ENCODE measurements around the gene TMED1. TPM values are rescaled to one million over a fixed set of nuclear protein-coding genes. Genes with fewer than 3 reads are reported as not detected.
A peak's percentile ranks its signal among the peaks of the same experiment; 100 is the strongest.

Gene TMED1
- total and polyA plus RNA-seq, 9 of the 15 experiments (the other 6 are each of a cell fraction or from before 2014, with no cell fraction given) = 0.86 to 30.2 (median 23.5) TPM

DNA sequence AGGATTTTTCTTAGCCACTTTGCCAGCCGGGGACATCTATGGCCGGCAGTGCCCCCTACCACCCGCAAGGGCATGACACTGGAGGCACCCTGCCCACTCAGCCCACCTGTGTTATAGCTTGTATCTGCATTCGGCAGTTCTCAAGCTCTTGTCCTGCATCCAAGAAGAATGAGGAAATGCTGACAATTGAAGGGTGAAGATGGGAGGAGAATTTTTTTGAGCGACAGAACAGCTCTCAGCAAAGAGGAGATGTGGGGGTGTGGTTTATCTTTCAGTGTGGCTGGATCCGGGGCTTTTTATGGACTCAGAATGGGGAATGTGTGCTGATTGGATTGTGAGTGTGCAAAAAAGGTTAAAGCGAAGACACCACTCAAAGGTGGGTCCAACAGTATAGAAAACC lies 6.8 kb upstream of the TMED1 start:
- peaks cover 13 to 19% of the 10 kb centered on the region in 2 experiments; a peak in 4 of 5 replicates for H3K4me1 ChIP-seq (replicated peaks in 1 of 2; ENCODE audit: control insufficient read depth in 2 of 2, insufficient read depth in 2 of 2, low read length in 2 of 2)
- DNase-seq (ENCODE audit: extremely low read depth in 1 of 4, low spot score in 3 of 4) = peak in 2 of 4 experiments; percentile 2 to 41
- H3K4me3 ChIP-seq = no peak overlapping the region
- no peaks in the 10 kb centered on the region for H3K9me1 ChIP-seq (ENCODE audit: control insufficient read depth, insufficient read depth, low read length)
- H4K20me1 ChIP-seq (replicated peaks; ENCODE audit: control insufficient read depth, insufficient read depth, low read length) = no peaks in the 10 kb centered on the region
- peak overlapping the region; percentile 60 for H2AFZ ChIP-seq (ENCODE audit: low read depth, low read length)
- no peaks in the 10 kb centered on the region for H3K36me3 ChIP-seq (ENCODE audit: control insufficient read depth, insufficient read depth, low read length)
- no peak overlapping the region for H3K27ac ChIP-seq (ENCODE audit: extremely low read depth, low read depth, low read length)
- in situ Hi-C loops (cut with MboI) (no loop called here), intact Hi-C loops (cut with micrococcal nuclease) (no loop called here)
- BruUV-seq (replicated peaks) = no TSS peak
- peak; percentile 63 for ATAC-seq
- FAIRE-seq = no peak
- WGBS (ENCODE audit: insufficient coverage, low coverage, missing lambda C conversion rate) = 54% methylated on average over 7 of the region's 7 CpGs
- POLR2A ChIA-PET = interaction anchor here (1.0 to 1.2 kb wide), 3 partner anchors 12 to 21 kb away, joined by 3 to 5 read pairs (median 3); no protein-coding TSS in a partner anchor
- H3K27me3 ChIP-seq (ENCODE audit: control insufficient read depth in 2 of 2, insufficient read depth in 2 of 2, low read length in 2 of 2) = no peaks in the 10 kb centered on the region
- peaks cover 5% of the 10 kb centered on the region for H3K9me3 ChIP-seq (replicated peaks; ENCODE audit: control insufficient read depth, insufficient read depth, low read depth, low read length)
- CTCF ChIA-PET (ENCODE audit: low intra/inter-chr PET ratio) = no interaction called here
- 0 out of 2 replicates have a peak overlapping the region, but pooled peaks have one; percentile 6 for H3K4me2 ChIP-seq (ENCODE audit: insufficient read depth, low read length)
- no peak overlapping the region for H3K9ac ChIP-seq (ENCODE audit: insufficient read depth in 1 of 2, low read depth in 2 of 2, low read length in 2 of 2)
- H3K79me2 ChIP-seq (ENCODE audit: control insufficient read depth, insufficient read depth, low read length) = no peaks in the 10 kb centered on the region
- no peak for TF ChIP-seq EWSR1 (IDR thresholded peaks at IDR 0.05; ENCODE audit: borderline replicate concordance, low read depth, partially characterized antibody)
- no peak for TF ChIP-seq ZNF584 (CRISPR knock-in tag; IDR thresholded peaks at IDR 0.05; ENCODE audit: low read depth)
- TF ChIP-seq, protein P1, sequence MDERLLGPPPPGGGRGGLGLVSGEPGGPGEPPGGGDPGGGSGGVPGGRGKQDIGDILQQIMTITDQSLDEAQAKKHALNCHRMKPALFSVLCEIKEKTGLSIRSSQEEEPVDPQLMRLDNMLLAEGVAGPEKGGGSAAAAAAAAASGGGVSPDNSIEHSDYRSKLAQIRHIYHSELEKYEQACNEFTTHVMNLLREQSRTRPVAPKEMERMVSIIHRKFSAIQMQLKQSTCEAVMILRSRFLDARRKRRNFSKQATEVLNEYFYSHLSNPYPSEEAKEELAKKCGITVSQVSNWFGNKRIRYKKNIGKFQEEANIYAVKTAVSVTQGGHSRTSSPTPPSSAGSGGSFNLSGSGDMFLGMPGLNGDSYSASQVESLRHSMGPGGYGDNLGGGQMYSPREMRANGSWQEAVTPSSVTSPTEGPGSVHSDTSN (CRISPR knock-in tag; IDR thresholded peaks at IDR 0.05; ENCODE audit: low read depth) = 0 out of 2 replicates have a peak, but pooled peaks have one; percentile 4
- TF ChIP-seq, protein P1 (tag; conservative IDR thresholded peaks at IDR 0.05; ENCODE audit: low read depth) = peak; percentile 58
- TF ChIP-seq FOXJ3 (CRISPR knock-in tag; IDR thresholded peaks at IDR 0.05) = no peak
- TF ChIP-seq, protein P2, sequence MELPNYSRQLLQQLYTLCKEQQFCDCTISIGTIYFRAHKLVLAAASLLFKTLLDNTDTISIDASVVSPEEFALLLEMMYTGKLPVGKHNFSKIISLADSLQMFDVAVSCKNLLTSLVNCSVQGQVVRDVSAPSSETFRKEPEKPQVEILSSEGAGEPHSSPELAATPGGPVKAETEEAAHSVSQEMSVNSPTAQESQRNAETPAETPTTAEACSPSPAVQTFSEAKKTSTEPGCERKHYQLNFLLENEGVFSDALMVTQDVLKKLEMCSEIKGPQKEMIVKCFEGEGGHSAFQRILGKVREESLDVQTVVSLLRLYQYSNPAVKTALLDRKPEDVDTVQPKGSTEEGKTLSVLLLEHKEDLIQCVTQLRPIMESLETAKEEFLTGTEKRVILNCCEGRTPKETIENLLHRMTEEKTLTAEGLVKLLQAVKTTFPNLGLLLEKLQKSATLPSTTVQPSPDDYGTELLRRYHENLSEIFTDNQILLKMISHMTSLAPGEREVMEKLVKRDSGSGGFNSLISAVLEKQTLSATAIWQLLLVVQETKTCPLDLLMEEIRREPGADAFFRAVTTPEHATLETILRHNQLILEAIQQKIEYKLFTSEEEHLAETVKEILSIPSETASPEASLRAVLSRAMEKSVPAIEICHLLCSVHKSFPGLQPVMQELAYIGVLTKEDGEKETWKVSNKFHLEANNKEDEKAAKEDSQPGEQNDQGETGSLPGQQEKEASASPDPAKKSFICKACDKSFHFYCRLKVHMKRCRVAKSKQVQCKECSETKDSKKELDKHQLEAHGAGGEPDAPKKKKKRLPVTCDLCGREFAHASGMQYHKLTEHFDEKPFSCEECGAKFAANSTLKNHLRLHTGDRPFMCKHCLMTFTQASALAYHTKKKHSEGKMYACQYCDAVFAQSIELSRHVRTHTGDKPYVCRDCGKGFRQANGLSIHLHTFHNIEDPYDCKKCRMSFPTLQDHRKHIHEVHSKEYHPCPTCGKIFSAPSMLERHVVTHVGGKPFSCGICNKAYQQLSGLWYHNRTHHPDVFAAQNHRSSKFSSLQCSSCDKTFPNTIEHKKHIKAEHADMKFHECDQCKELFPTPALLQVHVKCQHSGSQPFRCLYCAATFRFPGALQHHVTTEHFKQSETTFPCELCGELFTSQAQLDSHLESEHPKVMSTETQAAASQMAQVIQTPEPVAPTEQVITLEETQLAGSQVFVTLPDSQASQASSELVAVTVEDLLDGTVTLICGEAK (IDR thresholded peaks at IDR 0.05) = no peak
- TF ChIP-seq, protein P2 (CRISPR knock-in tag; IDR thresholded peaks at IDR 0.05) = no peak

Data from K562 (cell line).